Purkinje cell (primary cell): ENCODE data around the gene ZNF652. TPM values are rescaled to one million over a fixed set of nuclear protein-coding genes. Genes with fewer than 3 reads are reported as not detected.

ENCODE experiments used
- polyA plus RNA-seq: library from polyadenylated mRNA; unstranded; fragments of >200 nt; fragmentation: Nextera tagmentation; gene quantifications from 2 replicates; pipeline ENCODE4 v1.2.1, GENCODE V29; 2014

ZNF652 gene
- 15.8 and 30.9 TPM in 2 replicates for polyA plus RNA-seq

GRCh38 chr17:49361902-49362722 is at the start of gene ZNF652:
ZNF652 (minus strand) TSS chr17:49362250; CDS start chr17:49317725, 44,525 bp downstream.

Other genes with a start within 250 kb of the ZNF652 start
- gene B4GALNT2, start 229.5 kb downstream of the ZNF652 start, polyA plus RNA-seq: not detected in 2 replicates
- not detected in 2 replicates for gene GNGT2, start 151.7 kb downstream of the ZNF652 start, polyA plus RNA-seq
- gene ABI3, start 151.5 kb downstream of the ZNF652 start, polyA plus RNA-seq: not detected in 2 replicates
- gene PHOSPHO1, start 131.5 kb downstream of the ZNF652 start, polyA plus RNA-seq: 0.27 TPM in 1 of 2 replicates, not detected in the other
- gene PHB1, start 52.6 kb upstream of the ZNF652 start, polyA plus RNA-seq: 30.5 and 69.4 TPM in 2 replicates
- gene NGFR, start 133.0 kb upstream of the ZNF652 start, polyA plus RNA-seq: 5.3 and 8.0 TPM in 2 replicates
- 0.54 TPM in 1 of 2 replicates, not detected in the other for gene NXPH3, start 213.6 kb upstream of the ZNF652 start, polyA plus RNA-seq